ENCODE results near the gene ARHGAP45. TPM values are rescaled to one million over a fixed set of nuclear protein-coding genes. Genes with fewer than 3 reads are reported as not detected.

Gene ARHGAP45
- total RNA-seq, 1 experiment from 2014 or later, result 2.9 TPM

DNA sequence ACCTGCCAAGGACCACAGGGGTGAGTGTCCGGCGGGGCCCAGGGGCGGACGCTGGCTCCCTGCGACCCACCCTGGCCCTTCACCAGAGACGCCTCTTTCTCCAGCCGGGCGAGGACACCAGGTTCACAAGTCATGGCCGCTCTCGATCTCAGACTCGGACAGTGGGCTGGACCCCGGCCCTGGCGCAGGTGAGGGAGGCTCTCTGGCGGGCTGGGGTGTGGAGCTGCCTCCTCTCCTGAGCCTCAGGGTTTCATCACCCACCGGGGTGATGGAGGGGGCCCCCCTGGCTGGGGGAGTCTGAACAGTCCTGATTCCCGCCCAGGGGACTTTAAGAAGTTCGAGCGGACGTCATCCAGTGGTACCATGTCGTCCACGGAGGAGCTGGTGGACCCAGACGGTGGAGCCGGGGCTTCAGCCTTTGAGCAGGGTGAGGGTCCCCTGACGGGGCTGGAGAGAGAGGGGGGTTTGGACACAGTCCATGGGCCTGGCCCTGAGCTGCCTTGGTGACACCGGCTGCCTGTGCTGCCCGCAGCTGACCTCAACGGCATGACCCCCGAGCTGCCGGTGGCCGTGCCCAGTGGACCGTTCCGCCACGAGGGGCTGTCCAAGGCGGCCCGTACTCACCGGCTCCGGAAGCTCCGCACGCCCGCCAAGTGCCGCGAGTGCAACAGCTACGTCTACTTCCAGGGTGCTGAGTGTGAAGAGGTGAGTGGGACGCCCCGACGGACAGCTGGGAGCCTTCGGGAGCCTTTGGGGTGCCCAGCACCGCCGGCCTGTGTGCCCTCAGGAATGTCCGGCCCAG, 13.6 kb downstream of the ARHGAP45 start:
- no peak for DNase-seq
- H3K9me3 ChIP-seq (replicated peaks), result no peaks in the 10 kb centered on the region
- no peaks in the 10 kb centered on the region for H3K36me3 ChIP-seq
- no peak overlapping the region for H3K27ac ChIP-seq
- no peaks in the 10 kb centered on the region for H3K4me1 ChIP-seq
- no peaks in the 10 kb centered on the region for H3K27me3 ChIP-seq
- no peak overlapping the region for H3K4me3 ChIP-seq

DNA sequence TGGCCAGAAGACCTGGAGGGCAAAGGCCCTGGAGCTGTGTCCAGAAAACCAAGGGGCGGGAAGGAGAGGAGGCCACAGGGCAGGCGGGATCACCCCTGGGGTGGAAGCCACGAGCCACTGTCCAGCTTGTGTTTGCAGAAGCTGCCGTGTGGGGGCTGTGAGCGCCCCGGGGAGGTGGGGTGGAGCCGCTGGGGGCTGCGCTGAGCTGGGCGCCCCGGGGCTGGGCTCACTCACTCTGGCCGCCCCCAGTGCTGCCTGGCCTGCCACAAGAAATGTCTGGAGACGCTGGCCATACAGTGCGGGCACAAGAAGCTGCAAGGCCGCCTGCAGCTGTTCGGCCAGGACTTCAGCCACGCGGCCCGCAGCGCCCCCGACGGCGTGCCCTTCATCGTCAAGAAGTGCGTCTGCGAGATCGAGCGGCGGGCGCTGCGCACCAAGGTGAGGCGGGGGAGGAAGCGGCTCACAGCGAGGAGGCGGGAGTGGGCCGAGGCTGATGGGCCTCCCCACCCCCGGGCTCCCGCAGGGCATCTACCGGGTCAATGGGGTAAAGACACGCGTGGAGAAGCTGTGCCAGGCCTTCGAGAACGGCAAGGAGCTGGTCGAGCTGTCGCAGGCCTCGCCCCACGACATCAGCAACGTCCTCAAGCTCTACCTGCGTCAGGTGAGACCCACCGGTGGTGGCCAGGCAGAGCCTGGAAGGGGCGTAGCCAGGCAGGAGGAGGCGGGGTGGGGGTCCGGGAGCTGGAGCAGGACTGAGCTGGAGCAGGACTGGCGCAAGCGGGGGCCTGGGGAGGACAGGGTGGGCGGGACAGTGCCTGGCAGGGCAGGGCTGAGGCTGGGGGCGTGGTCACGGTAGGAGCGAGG, 14.6 kb downstream of the ARHGAP45 start:
- H3K27ac ChIP-seq, result no peak overlapping the region
- H3K4me3 ChIP-seq, result no peak overlapping the region
- H3K36me3 ChIP-seq, result no peaks in the 10 kb centered on the region
- no peak for DNase-seq
- H3K4me1 ChIP-seq, result peaks cover 7% of the 10 kb centered on the region; the same call in 1 of the 2 replicates
- no peaks in the 10 kb centered on the region for H3K27me3 ChIP-seq
- no peaks in the 10 kb centered on the region for H3K9me3 ChIP-seq (replicated peaks)

DNA sequence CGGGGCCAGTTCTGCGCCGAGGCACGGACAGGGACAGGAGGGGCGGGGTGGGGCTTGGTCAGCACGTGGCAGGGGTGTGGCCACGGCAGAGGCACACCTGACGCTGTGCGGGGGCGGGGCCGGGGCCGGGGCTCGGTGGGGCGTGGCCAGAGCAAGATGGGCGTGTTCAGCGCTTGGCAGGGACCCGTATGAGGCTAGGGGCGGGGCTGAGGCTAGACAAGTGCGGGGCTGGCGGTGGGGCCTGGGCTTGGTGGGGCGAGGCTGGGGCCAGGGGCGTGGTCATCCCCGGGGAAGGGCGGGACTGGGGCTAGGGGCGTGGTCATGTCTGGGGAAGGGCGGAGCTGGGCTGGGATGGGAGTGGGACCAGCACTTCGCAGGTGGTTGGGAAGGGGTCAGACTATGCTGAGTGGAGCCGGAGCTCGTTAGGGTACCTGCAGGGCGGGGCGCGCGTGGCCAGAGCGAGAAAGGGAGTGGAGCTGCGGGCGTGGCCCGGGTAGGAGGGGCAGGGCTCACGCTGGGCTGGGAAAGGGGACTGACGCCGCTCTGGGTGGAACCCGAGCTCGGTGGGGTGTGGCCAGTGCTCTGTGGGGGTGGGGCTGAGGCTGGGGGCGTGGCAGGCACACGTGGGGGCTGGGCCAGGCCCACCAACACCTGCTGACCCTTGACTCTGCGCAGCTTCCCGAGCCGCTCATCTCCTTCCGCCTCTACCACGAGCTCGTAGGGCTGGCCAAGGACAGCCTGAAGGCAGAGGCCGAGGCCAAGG, 15.4 kb downstream of the ARHGAP45 start:
- no peaks in the 10 kb centered on the region for H3K9me3 ChIP-seq (replicated peaks)
- no peak overlapping the region for H3K4me3 ChIP-seq
- peak; percentile 58 to 62 for DNase-seq
- no peaks in the 10 kb centered on the region for H3K27me3 ChIP-seq
- no peaks in the 10 kb centered on the region for H3K36me3 ChIP-seq
- no peak overlapping the region for H3K27ac ChIP-seq
- H3K4me1 ChIP-seq, result peaks cover 8% of the 10 kb centered on the region; the same call in 1 of the 2 replicates

DNA sequence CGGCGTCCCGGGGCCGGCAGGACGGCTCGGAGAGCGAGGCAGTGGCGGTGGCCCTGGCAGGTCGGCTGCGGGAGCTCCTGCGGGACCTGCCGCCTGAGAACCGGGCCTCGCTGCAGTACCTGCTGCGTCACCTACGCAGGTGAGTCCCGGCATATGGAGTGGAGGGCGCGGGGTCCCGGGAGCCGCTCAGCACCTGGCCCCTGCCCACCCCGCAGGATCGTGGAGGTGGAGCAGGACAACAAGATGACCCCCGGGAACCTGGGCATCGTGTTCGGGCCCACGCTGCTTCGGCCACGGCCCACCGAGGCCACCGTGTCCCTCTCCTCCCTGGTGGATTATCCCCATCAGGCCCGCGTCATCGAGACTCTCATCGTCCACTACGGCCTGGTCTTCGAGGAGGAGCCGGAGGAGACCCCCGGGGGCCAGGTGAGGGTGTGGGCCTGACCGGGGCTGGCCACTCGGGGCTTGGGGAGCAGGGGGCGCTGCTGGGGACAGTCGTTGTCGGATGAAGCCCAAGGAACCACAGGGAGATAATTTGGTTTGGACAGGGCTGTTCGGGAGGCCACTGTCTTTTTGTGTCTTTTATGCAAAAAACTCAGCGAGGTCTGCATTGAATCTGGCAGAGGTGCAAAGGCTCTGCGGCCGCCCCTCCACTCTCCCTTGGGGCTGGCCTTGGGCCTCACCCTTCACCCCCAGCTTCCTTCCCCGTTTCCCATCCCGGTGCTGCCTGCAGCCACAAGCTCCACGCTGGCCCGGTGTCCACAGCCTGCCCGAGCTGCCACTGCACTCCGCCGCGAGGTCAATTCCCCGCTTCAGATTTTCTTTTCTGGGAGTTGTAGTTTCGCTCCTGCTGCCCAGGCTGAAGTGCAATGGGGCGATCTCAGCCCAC, 16.2 kb downstream of the ARHGAP45 start:
- peaks cover 6% of the 10 kb centered on the region; the same call in 1 of the 2 replicates for H3K36me3 ChIP-seq
- no peak for DNase-seq
- no peak overlapping the region for H3K27ac ChIP-seq
- no peaks in the 10 kb centered on the region for H3K27me3 ChIP-seq
- peaks cover 8% of the 10 kb centered on the region; the same call in 1 of the 2 replicates for H3K4me1 ChIP-seq
- H3K9me3 ChIP-seq (replicated peaks), result no peaks in the 10 kb centered on the region
- H3K4me3 ChIP-seq, result no peak overlapping the region

DNA sequence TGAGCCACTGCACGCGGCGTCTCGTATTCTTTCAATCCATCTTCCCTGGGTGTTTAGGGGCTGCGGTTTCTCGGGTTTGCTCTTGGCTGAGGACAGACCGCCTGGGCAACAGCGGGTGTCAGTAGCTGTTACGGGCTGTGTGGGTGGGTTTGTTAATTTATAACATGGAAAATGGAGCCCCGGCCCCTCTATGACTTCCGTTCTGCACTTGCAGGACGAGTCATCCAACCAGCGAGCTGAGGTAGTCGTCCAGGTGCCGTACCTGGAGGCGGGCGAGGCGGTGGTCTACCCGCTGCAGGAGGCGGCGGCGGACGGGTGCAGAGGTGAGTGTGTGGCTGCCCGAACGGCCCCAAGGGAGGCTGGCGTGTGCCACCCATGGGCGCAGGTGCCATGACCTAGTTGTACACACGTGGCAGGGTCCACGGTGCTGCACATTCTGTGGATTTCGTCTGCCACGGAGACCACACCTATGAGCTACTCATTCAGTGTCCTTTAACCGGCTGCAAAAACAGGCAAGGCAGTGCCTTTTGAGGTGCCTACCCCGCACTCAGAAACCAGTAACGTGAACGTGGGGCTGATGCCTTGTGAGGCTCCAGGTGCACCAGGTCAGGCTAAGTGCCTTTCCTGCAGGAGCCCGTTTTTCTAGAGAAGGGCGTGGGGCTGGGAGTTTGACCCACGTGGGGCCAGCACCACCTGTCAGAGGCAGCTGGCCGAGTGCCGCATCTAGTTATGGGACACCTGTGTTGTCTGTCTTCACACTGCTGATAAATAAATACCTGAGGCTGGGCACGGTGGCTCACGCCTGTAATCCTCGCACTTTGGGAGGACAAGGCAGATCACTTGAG, 17.3 kb downstream of the ARHGAP45 start:
- no peaks in the 10 kb centered on the region for H3K9me3 ChIP-seq (replicated peaks)
- peaks cover 10% of the 10 kb centered on the region; the same call in 1 of the 2 replicates for H3K36me3 ChIP-seq
- DNase-seq, result no peak
- H3K4me1 ChIP-seq, result peaks cover 8% of the 10 kb centered on the region; the same call in 1 of the 2 replicates
- no peak overlapping the region for H3K27ac ChIP-seq
- H3K4me3 ChIP-seq, result no peak overlapping the region
- H3K27me3 ChIP-seq, result no peaks in the 10 kb centered on the region

DNA sequence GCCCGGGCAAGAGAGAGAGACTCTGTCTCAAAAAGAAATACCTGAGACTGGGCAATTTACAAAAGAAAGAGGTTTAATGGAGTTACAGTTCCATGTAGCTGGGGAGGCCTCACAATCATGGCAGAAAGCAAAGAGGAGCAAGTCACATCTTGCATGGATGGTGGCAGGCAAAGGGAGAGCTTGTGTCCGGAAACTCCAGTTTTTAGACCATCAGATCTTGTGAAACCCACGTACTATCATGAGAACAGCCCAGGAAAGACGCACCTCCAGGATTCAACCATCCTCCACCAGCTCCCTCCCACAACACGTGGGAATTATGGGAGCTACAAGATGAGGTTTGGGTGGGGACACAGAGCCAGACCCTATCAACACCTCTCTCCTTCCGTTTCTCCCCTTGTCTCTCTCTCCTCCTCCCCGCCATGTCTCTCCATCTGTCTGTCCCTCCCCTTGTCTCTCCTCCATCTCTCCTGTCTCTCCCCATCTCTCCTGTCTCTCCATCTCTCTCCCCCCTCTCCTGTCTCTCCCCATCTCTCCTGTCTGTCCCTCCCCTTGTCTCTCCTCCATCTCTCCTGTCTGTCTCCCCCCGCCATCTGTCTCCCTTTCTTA, 18.2 kb downstream of the ARHGAP45 start:
- Histone ChIP-seq H3K9me3 (replicated peaks) (no peaks in the 10 kb centered on the region), H3K36me3 (peaks cover 10% of the 10 kb centered on the region; the same call in 1 of the 2 replicates), H3K4me1 (peaks cover 8% of the 10 kb centered on the region; the same call in 1 of the 2 replicates)

DNA sequence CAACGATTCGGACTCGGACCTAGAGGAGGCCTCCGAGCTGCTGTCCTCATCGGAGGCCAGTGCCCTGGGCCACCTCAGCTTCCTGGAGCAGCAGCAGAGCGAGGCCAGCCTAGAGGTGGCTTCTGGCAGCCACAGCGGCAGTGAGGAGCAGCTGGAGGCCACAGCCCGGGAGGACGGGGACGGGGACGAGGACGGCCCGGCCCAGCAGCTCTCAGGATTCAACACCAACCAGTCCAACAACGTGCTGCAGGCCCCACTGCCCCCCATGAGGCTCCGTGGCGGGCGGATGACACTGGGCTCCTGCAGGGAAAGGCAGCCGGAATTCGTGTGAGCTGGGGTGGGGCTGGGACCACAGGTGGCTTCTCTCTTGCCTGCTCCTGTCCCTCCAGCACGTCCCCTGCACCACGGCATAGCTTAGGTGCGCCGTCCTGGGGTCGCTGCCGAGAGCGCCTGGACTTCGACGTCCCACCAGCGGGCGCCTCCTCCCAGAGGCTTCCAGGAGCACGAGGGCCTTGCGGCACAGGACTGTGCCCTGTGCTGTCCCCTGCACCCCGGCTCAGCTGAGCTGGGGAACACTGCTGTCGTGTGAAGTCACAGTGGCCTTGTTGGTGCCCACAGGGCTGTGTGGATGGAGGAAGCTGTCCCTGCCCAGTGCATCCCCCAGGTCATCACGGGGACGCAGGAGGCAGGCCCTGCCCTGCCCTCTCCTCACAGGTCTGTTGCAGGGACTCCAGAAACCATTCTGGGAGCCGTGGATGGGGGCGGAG, 18.9 kb downstream of the ARHGAP45 start:
- H3K4me1 ChIP-seq, result peaks cover 8% of the 10 kb centered on the region; the same call in 1 of the 2 replicates
- peaks cover 13% of the 10 kb centered on the region for H3K36me3 ChIP-seq
- H3K4me3 ChIP-seq, result no peak overlapping the region
- no peaks in the 10 kb centered on the region for H3K9me3 ChIP-seq (replicated peaks)
- peak overlapping the region; percentile 39 for H3K27ac ChIP-seq
- no peaks in the 10 kb centered on the region for H3K27me3 ChIP-seq
- DNase-seq, result peak in 1 of 2 experiments; percentile 46

More for the DNA sequence above, 18.2 kb downstream of the ARHGAP45 start:
- no peak for DNase-seq
- no peak overlapping the region for H3K4me3 ChIP-seq
- no peaks in the 10 kb centered on the region for H3K27me3 ChIP-seq
- H3K27ac ChIP-seq, result no peak overlapping the region

DNA sequence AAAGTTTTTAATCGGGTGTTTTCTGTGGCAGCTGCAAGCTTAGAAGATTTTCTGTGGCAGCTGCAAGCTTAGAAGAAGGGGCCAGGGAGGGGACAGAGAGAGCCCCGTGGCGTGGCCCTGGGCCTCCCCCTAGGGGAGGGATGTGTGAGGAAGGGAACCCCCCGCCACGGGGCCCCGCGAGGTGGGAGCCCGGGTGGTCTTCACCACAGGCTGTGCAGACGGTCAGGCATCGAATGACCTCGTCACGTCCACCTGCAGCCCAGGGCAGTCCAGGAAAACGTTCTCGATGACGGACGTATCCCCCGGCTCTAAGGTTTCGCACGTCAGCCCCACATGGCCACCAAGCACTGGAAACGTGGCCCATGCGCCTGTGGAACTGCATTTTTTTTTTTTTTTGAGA, 19.6 kb downstream of the ARHGAP45 start:
- peak overlapping the region; percentile 39 for H3K27ac ChIP-seq
- peaks cover 19% of the 10 kb centered on the region for H3K36me3 ChIP-seq
- H3K27me3 ChIP-seq, result no peaks in the 10 kb centered on the region
- H3K9me3 ChIP-seq (replicated peaks), result no peaks in the 10 kb centered on the region
- H3K4me3 ChIP-seq, result no peak overlapping the region
- peaks cover 8% of the 10 kb centered on the region; the same call in 1 of the 2 replicates for H3K4me1 ChIP-seq
- DNase-seq, result peak; percentile 66 to 72

DNA sequence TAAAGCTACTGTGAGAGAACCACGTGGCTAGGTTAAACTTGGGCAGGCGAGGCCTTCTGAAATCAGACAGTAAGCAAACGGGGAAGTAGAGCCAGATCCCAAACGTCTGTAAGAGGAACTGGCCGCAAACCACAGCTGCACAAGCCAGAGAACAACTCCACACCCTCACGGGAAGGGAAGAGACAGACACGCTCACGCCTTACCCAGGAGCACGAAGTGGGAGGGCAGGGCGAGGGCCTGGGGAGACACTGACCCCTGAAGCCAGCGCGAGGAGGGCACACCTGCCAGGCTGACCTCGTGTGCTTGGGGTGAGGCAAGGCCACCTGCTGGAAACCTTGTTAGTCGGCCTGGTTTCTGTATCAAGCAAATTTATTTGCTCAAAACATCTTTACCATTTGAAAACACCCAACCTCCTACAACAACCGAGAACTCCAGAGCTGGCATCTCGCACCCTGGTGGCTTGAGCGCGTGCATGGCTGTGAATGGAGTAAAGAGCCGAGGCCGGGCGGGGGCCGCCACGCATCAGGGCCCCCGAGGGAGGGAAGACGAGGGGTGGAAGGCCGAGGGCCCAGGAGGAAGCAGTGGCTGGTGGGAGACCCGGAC, 20.9 kb downstream of the ARHGAP45 start:
- H3K27ac ChIP-seq, result no peak overlapping the region
- no peaks in the 10 kb centered on the region for H3K9me3 ChIP-seq (replicated peaks)

DNA sequence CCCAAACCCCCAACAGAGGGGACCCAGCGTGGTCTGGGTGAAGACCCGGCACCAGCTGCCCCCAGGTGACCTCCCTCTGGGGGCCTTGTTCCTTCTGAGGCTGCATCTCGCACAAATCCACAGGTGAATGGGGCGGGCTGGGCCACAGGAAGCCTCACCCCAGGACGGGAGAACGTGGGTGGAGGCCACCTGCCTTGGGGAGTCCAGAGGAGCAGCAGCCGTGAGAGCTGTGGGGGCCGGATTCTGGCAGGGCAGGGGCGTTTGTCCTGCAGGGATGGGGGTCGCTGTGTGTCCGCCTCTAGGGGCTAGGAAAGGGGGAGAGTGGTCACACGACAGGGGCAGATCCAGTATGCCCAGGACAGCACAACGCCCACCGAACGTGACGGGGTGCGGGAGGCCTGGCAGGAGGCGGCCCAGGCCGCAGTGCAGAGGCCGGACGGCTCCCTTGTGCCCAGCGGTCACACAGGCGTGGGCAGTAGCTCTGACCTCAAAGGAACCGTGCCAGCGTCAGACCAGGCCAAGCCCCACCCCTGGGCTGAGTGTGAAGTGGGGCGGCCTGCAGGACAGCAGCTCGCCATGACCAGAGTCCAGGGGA, 21.5 kb downstream of the ARHGAP45 start:
- Histone ChIP-seq H3K4me1 (peaks cover 8% of the 10 kb centered on the region; the same call in 1 of the 2 replicates), H3K4me3 (no peak overlapping the region), H3K27me3 (no peaks in the 10 kb centered on the region), H3K27ac (no peak overlapping the region), H3K36me3 (peaks cover 30% of the 10 kb centered on the region), H3K9me3 (replicated peaks) (no peaks in the 10 kb centered on the region)
- no peak for DNase-seq

More for the DNA sequence above, 20.9 kb downstream of the ARHGAP45 start:
- peaks cover 27% of the 10 kb centered on the region for H3K36me3 ChIP-seq
- H3K4me1 ChIP-seq, result peaks cover 8% of the 10 kb centered on the region; the same call in 1 of the 2 replicates
- DNase-seq, result no peak
- H3K4me3 ChIP-seq, result no peak overlapping the region
- no peaks in the 10 kb centered on the region for H3K27me3 ChIP-seq

DNA sequence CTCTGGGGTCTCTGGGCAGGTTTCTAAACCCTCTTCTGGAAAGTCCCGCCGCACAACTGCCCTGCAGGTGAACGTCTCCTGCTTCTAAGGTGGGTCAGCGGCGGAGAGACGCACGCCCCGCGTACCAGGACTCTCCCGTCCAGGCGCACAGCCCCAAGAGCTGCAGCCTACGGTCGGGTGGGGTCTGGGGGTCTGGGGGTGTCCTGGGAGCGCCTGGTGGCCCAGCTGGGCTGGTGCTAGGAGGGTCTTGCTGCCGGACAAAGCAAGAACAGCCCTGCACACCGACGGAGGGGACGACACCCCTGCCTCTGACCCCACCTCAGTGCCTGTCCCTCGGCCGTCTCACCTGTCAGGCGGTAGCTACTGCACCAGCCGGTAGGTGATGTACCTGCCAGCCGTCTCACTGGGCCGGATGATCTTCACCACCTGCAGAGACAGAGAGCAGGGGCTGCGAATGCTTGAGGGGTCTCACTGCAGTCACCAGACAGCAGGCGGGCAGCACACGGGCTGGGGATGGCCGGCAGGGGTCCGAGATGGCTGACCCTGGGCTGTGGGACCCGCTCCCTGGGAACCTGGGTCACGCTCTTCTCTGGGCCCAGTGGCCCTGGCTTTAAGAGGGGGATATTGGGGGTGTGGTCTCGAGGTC, 22.3 kb downstream of the ARHGAP45 start:
- H3K27me3 ChIP-seq, result no peaks in the 10 kb centered on the region
- H3K27ac ChIP-seq, result no peak overlapping the region
- peaks cover 8% of the 10 kb centered on the region; the same call in 1 of the 2 replicates for H3K4me1 ChIP-seq
- no peak for DNase-seq
- H3K36me3 ChIP-seq, result peaks cover 33% of the 10 kb centered on the region
- H3K4me3 ChIP-seq, result no peak overlapping the region
- no peaks in the 10 kb centered on the region for H3K9me3 ChIP-seq (replicated peaks)

All from SJCRH30 (cell line).